ENCODE measurements around the gene CPLX1. TPM values are rescaled to one million over a fixed set of nuclear protein-coding genes. Genes with fewer than 3 reads are reported as not detected.

Gene CPLX1
- total RNA-seq, 5 donors from 2014 or later (not counting 1 experiment from before 2014, with no cell fraction given) = 0.73 to 2.6 (median 1.2) TPM

DNA sequence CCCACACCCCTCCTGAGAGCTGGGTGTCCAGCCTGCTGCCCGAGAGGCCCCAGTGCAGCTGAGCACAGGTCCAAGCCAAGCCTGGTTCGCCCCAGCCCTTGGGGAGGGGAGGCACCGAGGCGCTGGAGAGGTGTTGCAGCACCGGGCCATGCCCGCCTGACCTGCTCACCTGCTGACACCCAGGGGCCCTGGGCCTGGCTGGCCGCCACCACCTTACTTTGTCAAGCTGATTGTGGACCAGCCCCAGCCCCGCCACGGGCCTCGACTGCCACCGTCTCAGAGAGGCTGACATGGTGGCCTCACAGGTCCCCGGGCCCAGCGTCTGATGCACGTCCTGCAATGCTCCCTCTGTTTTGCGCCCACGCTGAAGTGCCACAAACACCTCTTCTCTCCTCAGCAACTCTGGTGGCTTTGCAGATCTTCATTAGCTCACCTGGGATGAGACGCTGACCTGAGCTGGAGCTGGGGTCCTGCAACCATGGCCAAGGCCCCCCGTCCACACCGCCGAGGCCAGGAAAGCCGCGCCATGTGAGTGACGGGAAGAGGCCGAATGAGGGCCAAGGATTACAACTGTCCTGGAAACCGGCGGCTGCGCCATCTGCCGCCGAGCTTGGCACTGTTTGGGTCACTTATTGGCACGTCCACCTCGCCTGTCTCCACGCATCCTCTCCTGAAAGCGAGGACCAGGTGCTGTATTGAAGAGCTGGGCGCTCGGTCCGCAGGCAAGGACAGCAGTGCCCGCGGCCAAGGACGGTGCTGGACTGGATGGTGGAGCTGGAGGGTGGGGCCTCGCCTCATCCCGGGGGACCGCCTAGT lies 7.6 kb downstream of the CPLX1 start:
- no peaks in the 10 kb centered on the region for H3K9me3 Mint-ChIP-seq
- no peak overlapping the region for H3K4me3 Mint-ChIP-seq
- no peaks in the 10 kb centered on the region for H3K4me1 Mint-ChIP-seq
- peaks cover 41 to 63% of the 10 kb centered on the region in 2 donors for H3K27me3 Mint-ChIP-seq
- ChIA-PET POLR2A (no interaction called here), CTCF (interaction anchor here in 1 of 2 donors (0.6 kb wide), 1 partner anchor 111 kb away, joined by 6 read pairs; no protein-coding TSS in a partner anchor)
- H3K27ac ChIP-seq (ENCODE audit: low read length) = no peak overlapping the region
- H3K36me3 ChIP-seq (ENCODE audit: control insufficient read depth in 2 of 2, extremely low read depth in 1 of 2, insufficient read depth in 1 of 2, low read length in 1 of 2) = no peaks in the 10 kb centered on the region
- H3K36me3 Mint-ChIP-seq = no peaks in the 10 kb centered on the region
- no peak overlapping the region for H3K27ac Mint-ChIP-seq
- ATAC-seq (replicated peaks in 1 of 4) (no peak), DNase-seq (no peak)
- 86% methylated on average over 41 of the region's 42 CpGs for WGBS (ENCODE audit: insufficient coverage)
- H3K4me1 ChIP-seq (ENCODE audit: control insufficient read depth in 1 of 2, extremely low read depth in 1 of 2, insufficient read depth in 2 of 2, low read length in 2 of 2) = no peaks in the 10 kb centered on the region
- H3K27me3 ChIP-seq (replicated peaks in 1 of 2; ENCODE audit: control insufficient read depth in 2 of 2, extremely low read depth in 1 of 2, insufficient read depth in 2 of 2, low read length in 1 of 2) = peaks cover 2 to 80% of the 10 kb centered on the region in 2 experiments
- no peak overlapping the region for H3K4me3 ChIP-seq (ENCODE audit: control insufficient read depth in 1 of 2, extremely low read depth in 1 of 2, low read length in 1 of 2)
- no peaks in the 10 kb centered on the region for H3K9me3 ChIP-seq

DNA sequence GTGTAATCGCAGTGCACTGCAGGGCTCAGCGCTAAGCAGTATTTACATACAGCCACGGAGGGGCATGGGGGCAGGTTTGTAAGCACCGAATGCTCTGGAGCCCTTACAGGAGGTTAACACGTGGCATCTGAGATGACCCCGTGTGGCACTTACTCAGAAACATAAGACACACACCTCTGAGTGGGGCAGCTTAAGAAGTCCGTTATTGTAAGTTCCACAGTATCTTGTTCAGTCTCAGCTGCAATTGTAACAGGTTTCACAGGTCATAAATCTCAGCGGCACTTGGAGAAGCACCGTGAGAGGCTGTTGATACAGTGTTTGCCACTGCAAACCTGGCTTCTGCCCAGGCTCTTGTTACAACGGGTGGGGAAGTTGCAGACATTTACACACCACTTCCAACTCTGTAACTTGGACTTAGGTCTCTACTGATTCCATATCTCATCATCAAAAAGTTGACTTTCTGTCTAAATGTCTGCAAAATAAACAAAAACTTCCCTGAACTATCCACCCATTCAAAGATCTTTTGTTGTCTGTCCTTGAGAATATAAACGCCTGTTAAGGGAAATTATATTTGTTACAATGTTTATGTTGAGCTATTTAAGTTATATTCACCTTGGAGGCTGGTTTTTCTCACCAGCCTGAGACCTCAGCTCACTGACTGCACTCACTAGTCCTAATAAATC lies 10.3 kb downstream of the CPLX1 start:
- ChIA-PET POLR2A (no interaction called here), CTCF (interaction anchor here in 1 of 2 donors (0.7 kb wide), 1 partner anchor 59 kb away, joined by 4 read pairs; no protein-coding TSS in a partner anchor)
- ATAC-seq (replicated peaks in 1 of 4) = no peak
- Mint-ChIP-seq H3K4me1 (no peaks in the 10 kb centered on the region), H3K4me3 (no peak overlapping the region), H3K27ac (no peak overlapping the region), H3K27me3 (peaks cover 38 to 64% of the 10 kb centered on the region in 2 donors), H3K9me3 (no peaks in the 10 kb centered on the region), H3K36me3 (no peaks in the 10 kb centered on the region)
- Histone ChIP-seq H3K27me3 (replicated peaks in 1 of 2; ENCODE audit: control insufficient read depth in 2 of 2, extremely low read depth in 1 of 2, insufficient read depth in 2 of 2, low read length in 1 of 2) (peaks cover 10 to 63% of the 10 kb centered on the region in 2 experiments), H3K4me1 (ENCODE audit: control insufficient read depth in 1 of 2, extremely low read depth in 1 of 2, insufficient read depth in 2 of 2, low read length in 2 of 2) (no peaks in the 10 kb centered on the region), H3K27ac (ENCODE audit: low read length) (no peak overlapping the region), H3K9me3 (no peaks in the 10 kb centered on the region), H3K36me3 (ENCODE audit: control insufficient read depth in 2 of 2, extremely low read depth in 1 of 2, insufficient read depth in 1 of 2, low read length in 1 of 2) (no peaks in the 10 kb centered on the region), H3K4me3 (ENCODE audit: control insufficient read depth in 1 of 2, extremely low read depth in 1 of 2, low read length in 1 of 2) (no peak overlapping the region)
- WGBS (ENCODE audit: insufficient coverage) = 22% methylated on average over 3 of the region's 11 CpGs
- DNase-seq = no peak

DNA sequence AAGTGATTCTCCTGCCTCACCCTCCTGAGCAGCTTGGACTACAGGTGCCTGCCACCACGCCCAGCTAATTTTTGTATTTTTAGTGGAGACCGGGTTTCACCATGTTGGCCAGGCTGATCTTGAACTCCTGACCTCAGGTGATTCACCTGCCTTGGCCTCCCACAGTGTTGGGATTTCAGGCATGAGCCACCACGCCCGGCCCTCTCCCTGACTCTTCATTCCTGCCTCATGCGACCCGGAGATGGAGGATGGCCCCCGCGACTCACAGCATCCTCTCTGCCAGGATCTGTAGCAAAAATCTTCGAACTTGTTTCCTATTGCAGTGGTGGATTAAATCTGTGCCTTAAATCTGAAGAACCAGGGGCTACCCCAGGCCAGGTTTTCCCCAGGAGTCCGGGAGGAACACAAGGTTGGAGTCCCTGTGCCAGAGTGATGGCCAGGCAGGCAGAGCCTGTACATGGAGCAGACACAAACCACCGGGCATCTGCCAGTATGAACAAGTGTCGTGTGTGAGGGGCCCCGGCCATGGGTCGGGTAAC lies 11.5 kb downstream of the CPLX1 start:
- Mint-ChIP-seq H3K27me3 (peaks cover 38 to 64% of the 10 kb centered on the region in 2 donors), H3K36me3 (no peaks in the 10 kb centered on the region)
- POLR2A ChIA-PET = no interaction called here

DNA sequence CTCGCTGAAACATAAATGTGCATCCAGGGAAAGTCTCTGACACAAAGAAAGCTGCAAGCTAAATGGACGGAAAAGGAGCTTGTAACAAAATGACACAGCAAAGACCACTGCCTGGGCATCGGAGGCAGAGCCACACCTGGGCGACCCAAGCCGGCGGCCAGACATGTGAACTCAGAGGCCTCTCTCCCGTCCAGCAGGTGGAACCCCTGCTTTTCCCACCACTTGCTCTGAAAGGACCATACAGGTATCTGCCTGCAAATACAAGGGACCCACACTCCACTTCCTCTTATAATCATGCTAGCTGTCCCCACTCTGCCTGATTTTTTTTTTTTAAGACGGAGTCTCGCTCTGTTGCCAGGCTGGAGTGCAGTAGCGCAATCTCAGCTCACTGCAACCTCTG lies 12.0 kb downstream of the CPLX1 start:
- Mint-ChIP-seq H3K4me3 (no peak overlapping the region), H3K36me3 (no peaks in the 10 kb centered on the region), H3K4me1 (no peaks in the 10 kb centered on the region), H3K27ac (no peak overlapping the region), H3K9me3 (no peaks in the 10 kb centered on the region), H3K27me3 (peaks cover 38 to 61% of the 10 kb centered on the region in 2 donors)
- Histone ChIP-seq H3K9me3 (no peaks in the 10 kb centered on the region), H3K36me3 (ENCODE audit: control insufficient read depth in 2 of 2, extremely low read depth in 1 of 2, insufficient read depth in 1 of 2, low read length in 1 of 2) (no peaks in the 10 kb centered on the region), H3K4me1 (ENCODE audit: control insufficient read depth in 1 of 2, extremely low read depth in 1 of 2, insufficient read depth in 2 of 2, low read length in 2 of 2) (no peaks in the 10 kb centered on the region), H3K27ac (ENCODE audit: low read length) (no peak overlapping the region), H3K4me3 (ENCODE audit: control insufficient read depth in 1 of 2, extremely low read depth in 1 of 2, low read length in 1 of 2) (no peak overlapping the region), H3K27me3 (replicated peaks in 1 of 2; ENCODE audit: control insufficient read depth in 2 of 2, extremely low read depth in 1 of 2, insufficient read depth in 2 of 2, low read length in 1 of 2) (peaks cover 10 to 50% of the 10 kb centered on the region in 2 experiments)
- CTCF ChIA-PET = no interaction called here
- POLR2A ChIA-PET = no interaction called here
- ATAC-seq (replicated peaks in 1 of 4) (no peak), DNase-seq (no peak)
- WGBS (ENCODE audit: insufficient coverage) = 68% methylated on average over 10 of the region's 10 CpGs

More for the DNA sequence above, 11.5 kb downstream of the CPLX1 start:
- H3K4me1 ChIP-seq (ENCODE audit: control insufficient read depth in 1 of 2, extremely low read depth in 1 of 2, insufficient read depth in 2 of 2, low read length in 2 of 2) = no peaks in the 10 kb centered on the region
- DNase-seq (no peak), ATAC-seq (replicated peaks in 1 of 4) (no peak)
- Mint-ChIP-seq H3K9me3 (no peaks in the 10 kb centered on the region), H3K4me1 (no peaks in the 10 kb centered on the region), H3K27ac (no peak overlapping the region), H3K4me3 (no peak overlapping the region)
- no peak overlapping the region for H3K27ac ChIP-seq (ENCODE audit: low read length)
- CTCF ChIA-PET = no interaction called here
- H3K9me3 ChIP-seq = no peaks in the 10 kb centered on the region
- H3K36me3 ChIP-seq (ENCODE audit: control insufficient read depth in 2 of 2, extremely low read depth in 1 of 2, insufficient read depth in 1 of 2, low read length in 1 of 2) = no peaks in the 10 kb centered on the region
- H3K4me3 ChIP-seq (ENCODE audit: control insufficient read depth in 1 of 2, extremely low read depth in 1 of 2, low read length in 1 of 2) = no peak overlapping the region
- 80% methylated on average over 13 of the region's 14 CpGs for WGBS (ENCODE audit: insufficient coverage)
- peaks cover 10 to 52% of the 10 kb centered on the region in 2 experiments for H3K27me3 ChIP-seq (replicated peaks in 1 of 2; ENCODE audit: control insufficient read depth in 2 of 2, extremely low read depth in 1 of 2, insufficient read depth in 2 of 2, low read length in 1 of 2)

DNA sequence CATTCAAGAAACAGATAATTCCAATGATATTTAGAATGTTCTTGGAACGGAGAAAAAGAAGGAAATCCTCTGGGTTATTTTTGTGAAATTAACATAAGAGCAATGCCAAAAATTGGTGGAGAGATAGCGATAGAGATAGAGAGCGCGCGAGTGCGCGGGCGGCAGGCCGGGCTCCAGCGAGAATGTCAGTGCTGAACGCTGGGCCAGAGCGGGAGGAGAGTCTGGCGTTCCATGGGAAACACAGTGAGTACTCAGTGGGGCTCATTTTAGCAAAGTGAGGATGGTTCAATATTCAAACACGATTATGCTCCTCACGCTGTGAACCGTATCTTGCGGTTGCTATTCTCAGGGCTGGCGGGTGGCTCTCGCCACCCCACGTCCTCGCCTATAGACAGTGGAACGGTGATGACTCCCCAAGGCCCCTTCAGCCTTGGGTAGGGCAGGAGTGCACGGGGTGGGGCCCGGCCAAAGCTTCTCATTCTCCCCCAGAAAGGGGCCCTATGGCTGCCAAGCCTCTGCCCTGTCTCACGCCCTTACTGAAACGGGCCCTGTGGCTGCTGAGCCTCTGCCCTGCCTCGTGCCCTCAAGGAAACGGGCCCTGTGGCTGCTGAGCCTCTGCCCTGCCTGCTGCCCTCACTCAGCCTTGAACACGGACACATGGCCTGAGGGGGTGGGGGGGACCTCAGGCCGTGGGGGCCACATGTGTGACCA lies 16.9 kb downstream of the CPLX1 start:
- CTCF ChIA-PET = no interaction called here
- H3K27ac Mint-ChIP-seq = no peak overlapping the region

DNA sequence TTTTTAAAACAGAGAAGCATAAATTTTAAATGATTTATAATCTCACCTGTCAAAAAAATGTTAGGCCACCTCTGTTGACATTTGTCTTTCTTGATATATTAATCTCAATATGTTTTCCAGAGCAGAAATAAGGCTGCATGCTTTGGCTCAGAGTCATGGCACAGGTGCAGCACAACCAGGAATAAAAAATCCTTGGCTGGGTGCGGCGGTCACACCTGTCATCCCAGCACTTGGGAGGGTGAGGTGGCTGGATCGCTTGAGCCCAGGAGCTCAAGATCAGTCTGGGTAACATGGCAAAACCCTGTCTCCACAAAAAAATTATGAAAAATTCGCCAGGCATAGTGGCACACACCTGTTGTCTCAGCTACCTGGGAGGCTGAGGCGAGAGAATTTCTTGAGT lies 18.1 kb downstream of the CPLX1 start:
- H3K4me1 Mint-ChIP-seq = no peaks in the 10 kb centered on the region
- WGBS (ENCODE audit: insufficient coverage) = no CpG with 5 or more reads among the region's 5 CpGs
- no peaks in the 10 kb centered on the region for H3K4me1 ChIP-seq (ENCODE audit: control insufficient read depth in 1 of 2, extremely low read depth in 1 of 2, insufficient read depth in 2 of 2, low read length in 2 of 2)
- CTCF ChIA-PET = no interaction called here
- H3K27ac Mint-ChIP-seq = no peak overlapping the region
- H3K36me3 ChIP-seq (ENCODE audit: control insufficient read depth in 2 of 2, extremely low read depth in 1 of 2, insufficient read depth in 1 of 2, low read length in 1 of 2) = no peaks in the 10 kb centered on the region
- DNase-seq = no peak
- H3K9me3 ChIP-seq = no peaks in the 10 kb centered on the region
- no peak overlapping the region for H3K4me3 ChIP-seq (ENCODE audit: control insufficient read depth in 1 of 2, extremely low read depth in 1 of 2, low read length in 1 of 2)
- peaks cover 8 to 24% of the 10 kb centered on the region in 2 experiments for H3K27me3 ChIP-seq (replicated peaks in 1 of 2; ENCODE audit: control insufficient read depth in 2 of 2, extremely low read depth in 1 of 2, insufficient read depth in 2 of 2, low read length in 1 of 2)
- no peaks in the 10 kb centered on the region for H3K9me3 Mint-ChIP-seq
- no peak overlapping the region for H3K4me3 Mint-ChIP-seq
- H3K27ac ChIP-seq (ENCODE audit: low read length) = no peak overlapping the region
- POLR2A ChIA-PET = no interaction called here
- no peak for ATAC-seq (replicated peaks in 1 of 4)
- no peaks in the 10 kb centered on the region for H3K36me3 Mint-ChIP-seq
- peaks cover 16 to 33% of the 10 kb centered on the region in 2 donors for H3K27me3 Mint-ChIP-seq

More for the DNA sequence above, 16.9 kb downstream of the CPLX1 start:
- H3K27me3 Mint-ChIP-seq = peaks cover 26 to 43% of the 10 kb centered on the region in 2 donors
- no peaks in the 10 kb centered on the region for H3K36me3 Mint-ChIP-seq
- 89% methylated on average over 28 of the region's 30 CpGs for WGBS (ENCODE audit: insufficient coverage)
- POLR2A ChIA-PET = no interaction called here
- Histone ChIP-seq H3K27ac (ENCODE audit: low read length) (no peak overlapping the region), H3K27me3 (replicated peaks in 1 of 2; ENCODE audit: control insufficient read depth in 2 of 2, extremely low read depth in 1 of 2, insufficient read depth in 2 of 2, low read length in 1 of 2) (peaks cover 8 to 30% of the 10 kb centered on the region in 2 experiments), H3K4me3 (ENCODE audit: control insufficient read depth in 1 of 2, extremely low read depth in 1 of 2, low read length in 1 of 2) (no peak overlapping the region), H3K36me3 (ENCODE audit: control insufficient read depth in 2 of 2, extremely low read depth in 1 of 2, insufficient read depth in 1 of 2, low read length in 1 of 2) (no peaks in the 10 kb centered on the region), H3K9me3 (no peaks in the 10 kb centered on the region), H3K4me1 (ENCODE audit: control insufficient read depth in 1 of 2, extremely low read depth in 1 of 2, insufficient read depth in 2 of 2, low read length in 2 of 2) (no peaks in the 10 kb centered on the region)
- no peaks in the 10 kb centered on the region for H3K9me3 Mint-ChIP-seq
- H3K4me3 Mint-ChIP-seq = no peak overlapping the region
- DNase-seq (no peak), ATAC-seq (replicated peaks in 1 of 4) (no peak)
- no peaks in the 10 kb centered on the region for H3K4me1 Mint-ChIP-seq

Data from T-cell (primary cell).